DOHH2 (cell line): ENCODE results near the gene ABCG1.

Experiments
- EZH2phosphoT487 ChIP-seq: fragments of 200-600 bp; sonication (generic); IDR thresholded peaks from 2 replicates; pipeline ENCODE4 v1.6.1; 2017; ENCODE audit warnings: borderline replicate concordance, mild to moderate bottlenecking, antibody characterized with exemption, low read length, moderate library complexity, mixed read lengths
- TF ChIP-seq, protein P1 (sequence below): fragments of 200-600 bp; sonication (generic); IDR thresholded peaks from one replicate; pipeline ENCODE4 v1.5.1; 2014; ENCODE audit warnings: antibody characterized with exemption, mild to moderate bottlenecking, low read depth, low read length; ENCODE audit not compliant: poor library complexity, severe bottlenecking

DNA sequence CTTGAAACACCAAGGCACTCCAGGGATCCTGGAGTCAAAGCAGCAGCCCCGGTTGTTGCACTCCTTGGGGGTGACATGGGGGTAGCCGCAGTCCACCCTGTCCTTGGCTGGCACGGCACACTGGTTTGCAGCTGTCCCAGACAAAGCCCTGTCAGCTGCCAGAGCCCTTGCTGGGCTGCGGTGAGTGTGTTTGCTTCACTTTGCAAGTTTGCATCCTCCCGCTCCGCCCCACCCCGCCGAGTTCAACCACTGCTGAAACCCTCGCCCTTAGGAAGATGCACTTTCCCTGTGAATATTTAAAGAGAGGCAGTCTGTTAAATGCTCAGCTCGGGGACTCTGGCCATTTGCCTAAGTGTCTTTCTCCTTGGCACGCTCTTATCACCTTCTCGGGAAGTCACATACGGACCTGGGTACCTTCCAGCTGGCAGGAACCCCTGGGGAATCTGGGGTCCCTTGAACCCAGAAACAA, 94.6 kb downstream of the ABCG1 start:
- TF ChIP-seq, protein P1, sequence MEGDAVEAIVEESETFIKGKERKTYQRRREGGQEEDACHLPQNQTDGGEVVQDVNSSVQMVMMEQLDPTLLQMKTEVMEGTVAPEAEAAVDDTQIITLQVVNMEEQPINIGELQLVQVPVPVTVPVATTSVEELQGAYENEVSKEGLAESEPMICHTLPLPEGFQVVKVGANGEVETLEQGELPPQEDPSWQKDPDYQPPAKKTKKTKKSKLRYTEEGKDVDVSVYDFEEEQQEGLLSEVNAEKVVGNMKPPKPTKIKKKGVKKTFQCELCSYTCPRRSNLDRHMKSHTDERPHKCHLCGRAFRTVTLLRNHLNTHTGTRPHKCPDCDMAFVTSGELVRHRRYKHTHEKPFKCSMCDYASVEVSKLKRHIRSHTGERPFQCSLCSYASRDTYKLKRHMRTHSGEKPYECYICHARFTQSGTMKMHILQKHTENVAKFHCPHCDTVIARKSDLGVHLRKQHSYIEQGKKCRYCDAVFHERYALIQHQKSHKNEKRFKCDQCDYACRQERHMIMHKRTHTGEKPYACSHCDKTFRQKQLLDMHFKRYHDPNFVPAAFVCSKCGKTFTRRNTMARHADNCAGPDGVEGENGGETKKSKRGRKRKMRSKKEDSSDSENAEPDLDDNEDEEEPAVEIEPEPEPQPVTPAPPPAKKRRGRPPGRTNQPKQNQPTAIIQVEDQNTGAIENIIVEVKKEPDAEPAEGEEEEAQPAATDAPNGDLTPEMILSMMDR: no peak
- TF ChIP-seq EZH2phosphoT487: no peak
